Naive thymus-derived CD4-positive, alpha-beta T cell (primary cell): ENCODE data around the gene WWOX. TPM values are rescaled to one million over a fixed set of nuclear protein-coding genes. Genes with fewer than 3 reads are reported as not detected.

Source experiments
- ATAC-seq: fragments of 150-1000 bp; cut with Tn5 transposase; 2 replicates; pipeline ENCODE4 v1.10.0; 2021; ENCODE audit warnings: mild to moderate bottlenecking, moderate library complexity
- CTCF ChIA-PET: fragments of 350-600 bp; sonication (Branson Sonifier 250); formaldehyde crosslinking; loops from one replicate; lab custom pipeline; 2021; ENCODE audit warnings: antibody characterized with exemption; lab: Charles Lee
- POLR2A ChIA-PET: fragments of 350-600 bp; sonication (Branson Sonifier 250); formaldehyde crosslinking; loops from one replicate; lab custom pipeline; 2021; ENCODE audit warnings: antibody characterized with exemption, inconsistent platforms; lab: Charles Lee
- DNase-seq, 9 donors: peaks; one replicate each; pipeline versions ENCODE4 v3.0.0 to v3.0.0-alpha.2; 2020 to 2022; ENCODE audit warnings: mixed read lengths in 1 of 9
- H3K27ac ChIP-seq: one replicate; pipeline ENCODE4 v1.7.0; 2013; ENCODE audit warnings: mild to moderate bottlenecking, low read depth, low read length, moderate library complexity
- H3K27me3 ChIP-seq, 2 donors: one replicate each; pipeline ENCODE4 v1.7.0; 2013; ENCODE audit warnings: low read length in 2 of 2, mild to moderate bottlenecking in 2 of 2, moderate library complexity in 2 of 2; ENCODE audit not compliant: control insufficient read depth in 2 of 2, insufficient read depth in 2 of 2
- H3K36me3 ChIP-seq, 3 experiments: 1 replicate in 2 of 3; 2 replicates in 1 of 3; pipeline ENCODE4 v1.7.0; 2013; ENCODE audit warnings: low read length in 3 of 3, mild to moderate bottlenecking in 3 of 3, moderate library complexity in 1 of 3; ENCODE audit not compliant: insufficient read depth in 3 of 3, control insufficient read depth in 2 of 3
- H3K4me1 ChIP-seq, 2 donors: one replicate each; pipeline ENCODE4 v1.7.0; 2013; ENCODE audit warnings: low read length in 2 of 2, mild to moderate bottlenecking in 2 of 2, moderate library complexity in 1 of 2; ENCODE audit not compliant: control insufficient read depth in 2 of 2, insufficient read depth in 2 of 2
- H3K4me3 ChIP-seq: 2 replicates; pipeline ENCODE4 v1.7.0; 2013; ENCODE audit warnings: mild to moderate bottlenecking, low read length
- H3K9me3 ChIP-seq, 3 experiments: 1 replicate in 2 of 3; 2 replicates in 1 of 3; pipeline ENCODE4 v1.7.0; 2013; ENCODE audit warnings: low read length in 3 of 3; ENCODE audit not compliant: control insufficient read depth in 2 of 3
- H3K27ac Mint-ChIP-seq, 9 donors: one replicate each; pipeline ENCODE4 v1.8.0; 2020 to 2022; ENCODE audit warnings: mixed read lengths in 9 of 9, mild to moderate bottlenecking in 8 of 9, moderate library complexity in 5 of 9, inconsistent platforms in 2 of 9
- H3K27me3 Mint-ChIP-seq, 5 donors: one replicate each; pipeline ENCODE4 v1.8.0; 2021 to 2022; ENCODE audit warnings: mixed read lengths in 5 of 5, mild to moderate bottlenecking in 1 of 5
- H3K36me3 Mint-ChIP-seq, 5 donors: one replicate each; pipeline ENCODE4 v1.8.0; 2020 to 2022; ENCODE audit warnings: mixed read lengths in 5 of 5, mild to moderate bottlenecking in 3 of 5, inconsistent platforms in 1 of 5
- H3K4me1 Mint-ChIP-seq, 7 donors: one replicate each; pipeline ENCODE4 v1.8.0; 2020 to 2022; ENCODE audit warnings: mixed read lengths in 7 of 7, mild to moderate bottlenecking in 3 of 7, inconsistent platforms in 1 of 7
- H3K4me3 Mint-ChIP-seq, 10 donors: one replicate each; pipeline ENCODE4 v1.8.0; 2020 to 2022; ENCODE audit warnings: mild to moderate bottlenecking in 10 of 10, mixed read lengths in 10 of 10, moderate library complexity in 6 of 10, inconsistent platforms in 2 of 10
- H3K9me3 Mint-ChIP-seq, 11 donors: one replicate each; pipeline ENCODE4 v1.8.0; 2020 to 2022; ENCODE audit warnings: mixed read lengths in 11 of 11, mild to moderate bottlenecking in 4 of 11, inconsistent platforms in 1 of 11, moderate library complexity in 1 of 11
- intact Hi-C, 2 donors: fragments of 100-400 bp; cut with micrococcal nuclease; formaldehyde crosslinking; loops; one replicate each; pipeline ENCODE4 v1.15.1; 2023
- polyA plus RNA-seq, 2 donors: library from polyadenylated mRNA; unstranded; fragments of 300-500 nt; fragmentation: Illumina TruSeq; gene quantifications; one replicate each; pipeline ENCODE4 v1.2.3, GENCODE V29; 2021
- total RNA-seq, 6 experiments: library from RNA in 5 of 6; stranded (reverse) in 5 of 6; gene quantifications; 1 replicate in 5 of 6; 2 replicates in 1 of 6; pipeline ENCODE4 v1.2.3 and lab custom pipeline; 2021 to 2026

WWOX gene
- total and polyA plus RNA-seq, 7 experiments from 2014 or later = 13.8 to 31.1 (median 20.8) TPM

DNA sequence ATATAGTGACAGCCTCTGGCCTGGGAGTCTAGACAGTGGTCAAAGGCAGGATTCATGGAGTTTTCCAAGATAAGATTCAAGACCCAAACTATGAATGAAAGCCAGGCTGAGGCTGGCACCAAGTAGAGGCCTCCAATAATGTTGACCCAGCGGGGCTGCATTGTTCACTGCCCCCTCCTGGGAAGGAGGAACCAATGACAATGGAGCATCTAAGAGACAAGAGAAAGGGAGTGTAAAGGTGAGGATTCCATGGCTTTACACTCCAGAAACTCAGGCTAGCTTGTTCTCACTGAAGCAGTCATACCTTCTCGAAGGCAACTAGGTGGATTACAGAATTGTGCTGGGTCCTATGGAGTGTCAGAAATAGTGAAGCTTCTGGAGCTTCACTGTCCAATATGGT is 380.3 kb downstream of the WWOX start:
- no peak overlapping the region for H3K27ac Mint-ChIP-seq
- POLR2A ChIA-PET = no interaction called here
- ATAC-seq = no peak
- H3K27me3 Mint-ChIP-seq = no peaks in the 10 kb centered on the region
- no peak for DNase-seq
- CTCF ChIA-PET = interaction anchor here (0.5 to 1.3 kb wide), 2 partner anchors 1122 to 1123 kb away, joined by 3 read pairs; no protein-coding TSS in a partner anchor
- H3K36me3 Mint-ChIP-seq = no peaks in the 10 kb centered on the region
- no peak overlapping the region for H3K27ac ChIP-seq
- no peaks in the 10 kb centered on the region for H3K9me3 ChIP-seq
- no peaks in the 10 kb centered on the region for H3K4me1 ChIP-seq
- H3K27me3 ChIP-seq = no peaks in the 10 kb centered on the region
- intact Hi-C loops = no loop called here
- no peaks in the 10 kb centered on the region for H3K4me1 Mint-ChIP-seq
- no peaks in the 10 kb centered on the region for H3K36me3 ChIP-seq
- H3K4me3 Mint-ChIP-seq = no peak overlapping the region
- H3K4me3 ChIP-seq = no peak overlapping the region
- H3K9me3 Mint-ChIP-seq = no peaks in the 10 kb centered on the region

DNA sequence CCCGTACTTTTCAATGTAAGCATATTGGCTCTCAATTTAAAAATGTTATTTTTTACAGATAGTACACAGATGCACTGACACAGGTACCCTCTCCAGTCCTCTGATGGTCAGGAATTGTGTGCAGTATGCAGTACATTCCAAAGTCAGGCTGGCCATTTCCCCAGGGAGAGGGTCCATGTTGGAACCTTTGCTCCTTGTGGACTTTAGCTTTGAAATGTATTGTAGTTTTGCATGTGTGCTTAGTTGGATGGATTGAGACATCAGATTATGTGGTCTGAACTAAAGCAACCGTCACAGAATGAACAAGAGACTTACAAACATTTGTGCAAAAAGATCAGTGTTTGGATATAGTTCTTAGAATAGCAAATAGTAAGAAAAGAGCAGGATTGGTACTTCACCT is 381.1 kb downstream of the WWOX start:
- H3K27me3 ChIP-seq = no peaks in the 10 kb centered on the region
- H3K36me3 Mint-ChIP-seq = no peaks in the 10 kb centered on the region

DNA sequence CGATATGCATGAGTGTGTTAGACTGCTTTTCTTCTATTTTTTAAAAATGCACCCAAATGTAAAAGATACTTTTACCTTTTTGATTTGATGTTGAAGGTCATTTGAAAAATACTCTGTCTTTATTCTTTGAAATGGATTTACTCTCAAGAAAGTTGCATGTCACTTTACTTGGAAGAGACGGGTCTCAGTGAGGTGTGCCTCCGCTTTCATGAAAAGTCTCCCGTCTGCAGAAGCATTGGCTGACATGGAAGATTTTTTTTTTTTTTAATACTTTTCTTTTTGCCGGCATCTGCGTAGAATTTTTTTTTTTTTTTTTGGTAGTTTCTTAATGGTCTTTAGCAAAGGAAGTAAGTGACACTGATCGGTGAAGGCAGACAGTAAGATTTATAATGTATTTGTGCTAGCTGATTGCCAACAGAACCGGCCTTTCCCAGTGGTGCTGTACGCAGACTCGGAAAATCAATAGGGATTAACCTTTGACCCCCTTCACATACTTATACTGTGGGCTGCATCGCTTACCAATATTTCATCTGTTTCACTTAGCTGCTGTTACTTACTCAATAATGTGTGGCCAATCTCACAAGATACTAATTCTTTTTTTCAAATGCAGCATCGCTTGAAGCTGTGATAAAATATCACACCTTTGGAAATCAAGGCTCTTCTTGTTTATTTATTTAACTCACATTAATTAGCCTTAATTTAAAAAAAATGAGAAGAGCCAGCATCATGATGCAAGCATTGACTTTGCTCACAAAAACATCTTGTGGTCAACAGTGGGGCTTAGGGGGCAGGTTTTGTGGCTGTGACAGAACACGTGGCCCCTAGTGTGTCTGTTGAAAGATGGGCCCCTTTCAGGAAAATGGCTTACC is 383.9 kb downstream of the WWOX start:
- Mint-ChIP-seq H3K9me3 (no peaks in the 10 kb centered on the region), H3K27me3 (no peaks in the 10 kb centered on the region), H3K4me3 (no peak overlapping the region), H3K27ac (no peak overlapping the region), H3K36me3 (no peaks in the 10 kb centered on the region), H3K4me1 (no peaks in the 10 kb centered on the region)
- no peak for ATAC-seq
- ChIA-PET CTCF (no interaction called here), POLR2A (no interaction called here)
- Histone ChIP-seq H3K27ac (no peak overlapping the region), H3K4me3 (no peak overlapping the region), H3K4me1 (no peaks in the 10 kb centered on the region), H3K27me3 (no peaks in the 10 kb centered on the region), H3K9me3 (no peaks in the 10 kb centered on the region), H3K36me3 (no peaks in the 10 kb centered on the region)
- no peak for DNase-seq
- intact Hi-C loops = no loop called here

More for the DNA sequence above, 381.1 kb downstream of the WWOX start:
- H3K9me3 Mint-ChIP-seq = no peaks in the 10 kb centered on the region
- H3K27me3 Mint-ChIP-seq = no peaks in the 10 kb centered on the region
- no peak for ATAC-seq
- ChIA-PET CTCF (interaction anchor here (0.5 kb wide), 1 partner anchor 1122 kb away, joined by 3 read pairs; no protein-coding TSS in a partner anchor), POLR2A (interaction anchor here (0.6 kb wide), 1 partner anchor 20 kb away, joined by 3 read pairs; no protein-coding TSS in a partner anchor)
- Histone ChIP-seq H3K4me3 (no peak overlapping the region), H3K9me3 (no peaks in the 10 kb centered on the region), H3K36me3 (no peaks in the 10 kb centered on the region), H3K4me1 (no peaks in the 10 kb centered on the region), H3K27ac (no peak overlapping the region)
- no peak for DNase-seq
- intact Hi-C loops = no loop called here
- no peak overlapping the region for H3K27ac Mint-ChIP-seq
- H3K4me3 Mint-ChIP-seq = no peak overlapping the region
- no peaks in the 10 kb centered on the region for H3K4me1 Mint-ChIP-seq

DNA sequence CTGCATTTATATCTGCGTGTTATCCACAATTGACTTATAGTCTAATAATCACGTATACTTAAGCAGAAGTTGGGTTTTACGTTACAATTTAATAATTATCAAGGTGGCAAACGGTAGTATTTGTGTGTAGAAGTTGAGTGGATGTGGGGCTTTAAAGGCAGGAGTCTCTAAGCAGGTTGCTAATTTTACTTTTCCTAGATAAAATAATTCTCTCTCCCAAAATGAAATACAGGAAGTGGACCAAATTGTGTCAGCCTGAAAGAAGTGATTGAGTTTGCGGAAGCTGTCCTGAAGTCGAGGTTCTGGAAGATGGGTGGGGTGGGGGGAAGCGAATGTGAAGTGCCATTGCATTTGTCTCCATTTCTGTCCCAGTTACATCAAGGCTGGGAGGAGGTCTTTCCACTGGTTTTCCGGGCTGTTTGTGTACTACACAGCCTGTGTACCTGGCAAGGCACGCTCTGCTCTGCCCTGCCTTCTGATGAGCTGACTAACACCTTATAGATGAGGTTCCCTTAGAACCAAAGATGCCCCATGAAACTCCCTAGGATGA is 385.1 kb downstream of the WWOX start:
- Mint-ChIP-seq H3K27ac (no peak overlapping the region), H3K4me1 (no peaks in the 10 kb centered on the region), H3K4me3 (no peak overlapping the region), H3K9me3 (no peaks in the 10 kb centered on the region), H3K27me3 (no peaks in the 10 kb centered on the region), H3K36me3 (no peaks in the 10 kb centered on the region)
- H3K27ac ChIP-seq = no peak overlapping the region
- POLR2A ChIA-PET = no interaction called here
- no peaks in the 10 kb centered on the region for H3K27me3 ChIP-seq
- DNase-seq (no peak), ATAC-seq (no peak)
- CTCF ChIA-PET = no interaction called here
- no peaks in the 10 kb centered on the region for H3K9me3 ChIP-seq
- H3K36me3 ChIP-seq = no peaks in the 10 kb centered on the region
- no peaks in the 10 kb centered on the region for H3K4me1 ChIP-seq
- intact Hi-C loops = no loop called here
- H3K4me3 ChIP-seq = no peak overlapping the region

- H3K4me1 ChIP-seq = no peaks in the 10 kb centered on the region
- no peak overlapping the region for H3K4me3 Mint-ChIP-seq
- H3K9me3 ChIP-seq = no peaks in the 10 kb centered on the region
- intact Hi-C loops = no loop called here
- no peaks in the 10 kb centered on the region for H3K27me3 ChIP-seq
- ATAC-seq (no peak), DNase-seq (no peak)
- ChIA-PET CTCF (no interaction called here), POLR2A (no interaction called here)
- H3K36me3 ChIP-seq = no peaks in the 10 kb centered on the region
- no peak overlapping the region for H3K4me3 ChIP-seq
- no peaks in the 10 kb centered on the region for H3K9me3 Mint-ChIP-seq
- no peaks in the 10 kb centered on the region for H3K4me1 Mint-ChIP-seq
- no peak overlapping the region for H3K27ac ChIP-seq
- no peak overlapping the region for H3K27ac Mint-ChIP-seq
- no peaks in the 10 kb centered on the region for H3K27me3 Mint-ChIP-seq
- no peaks in the 10 kb centered on the region for H3K36me3 Mint-ChIP-seq
Measured at GRCh38 chr16:78485188-78485916, 385.9 kb downstream of the WWOX start.

DNA sequence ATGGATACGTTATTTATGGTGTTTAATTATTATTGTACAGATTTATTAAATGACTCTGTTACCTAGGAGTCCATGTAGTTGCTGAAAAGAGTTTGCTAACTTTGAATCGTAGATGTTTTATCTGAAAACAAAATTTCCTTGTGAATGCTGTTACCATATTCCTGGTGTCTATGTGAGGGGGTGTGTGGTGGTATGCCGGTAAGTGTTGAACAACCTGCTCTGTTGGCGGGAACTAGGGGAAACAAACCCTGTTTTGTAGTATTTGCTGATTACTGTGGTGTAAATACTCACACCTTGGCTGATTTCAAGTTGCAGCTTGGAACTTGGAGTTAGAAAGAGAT is 386.4 kb downstream of the WWOX start:
- no peak overlapping the region for H3K27ac Mint-ChIP-seq
- no peaks in the 10 kb centered on the region for H3K9me3 Mint-ChIP-seq
- CTCF ChIA-PET = no interaction called here

More for the DNA sequence above, 386.4 kb downstream of the WWOX start:
- H3K9me3 ChIP-seq = no peaks in the 10 kb centered on the region
- no peak overlapping the region for H3K4me3 ChIP-seq
- H3K36me3 Mint-ChIP-seq = no peaks in the 10 kb centered on the region
- H3K27ac ChIP-seq = no peak overlapping the region
- H3K4me1 ChIP-seq = no peaks in the 10 kb centered on the region
- intact Hi-C loops = no loop called here
- ATAC-seq = no peak
- DNase-seq = no peak
- no peaks in the 10 kb centered on the region for H3K4me1 Mint-ChIP-seq
- H3K4me3 Mint-ChIP-seq = no peak overlapping the region
- H3K27me3 Mint-ChIP-seq = no peaks in the 10 kb centered on the region
- no peaks in the 10 kb centered on the region for H3K27me3 ChIP-seq
- POLR2A ChIA-PET = no interaction called here
- no peaks in the 10 kb centered on the region for H3K36me3 ChIP-seq
